Hepatocyte (in vitro differentiated cells): ENCODE results near the gene HNRNPA1. TPM values are rescaled to one million over a fixed set of nuclear protein-coding genes. Genes with fewer than 3 reads are reported as not detected.
"Not testable (repeated sequence)": the region's sequence is repeated elsewhere in the genome, so short reads cannot be mapped to it uniquely, and the experiment has no call there.

Experiments used
- DNase-seq: peaks from one replicate; pipeline ENCODE4 v3.0.0-alpha.2; 2016; ENCODE audit warnings: low spot score
- H2AFZ ChIP-seq: fragments of 200-600 bp; sonication (generic); 2 replicates; pipeline ENCODE4 v1.6.0; 2016; ENCODE audit warnings: antibody characterized with exemption, mild to moderate bottlenecking
- H3K27ac ChIP-seq: fragments of 200-600 bp; sonication (generic); 2 replicates; pipeline ENCODE4 v1.5.1; 2016; ENCODE audit warnings: mild to moderate bottlenecking
- H3K27me3 ChIP-seq: fragments of 200-600 bp; sonication (generic); 2 replicates; pipeline ENCODE4 v1.6.1; 2016
- H3K36me3 ChIP-seq: fragments of 200-600 bp; sonication (generic); replicated peaks from 2 replicates; pipeline ENCODE4 v1.5.1; 2016; ENCODE audit warnings: low read depth; ENCODE audit not compliant: insufficient read depth
- H3K4me1 ChIP-seq: fragments of 200-600 bp; sonication (generic); 2 replicates; pipeline ENCODE4 v1.5.1; 2016; ENCODE audit warnings: mild to moderate bottlenecking, moderate library complexity; ENCODE audit not compliant: insufficient read depth
- H3K4me2 ChIP-seq: fragments of 200-600 bp; sonication (generic); 2 replicates; pipeline ENCODE4 v1.6.0; 2016
- H3K4me3 ChIP-seq: fragments of 200-600 bp; sonication (generic); 2 replicates; pipeline ENCODE4 v1.5.1; 2016; ENCODE audit warnings: mild to moderate bottlenecking
- H3K79me2 ChIP-seq: fragments of 200-600 bp; sonication (generic); 2 replicates; pipeline ENCODE4 v1.6.0; 2017; ENCODE audit warnings: mild to moderate bottlenecking
- H3K9me2 ChIP-seq: fragments of 200-600 bp; sonication (generic); replicated peaks from 2 replicates; pipeline ENCODE4 v1.6.0; 2017; ENCODE audit warnings: mild to moderate bottlenecking; ENCODE audit not compliant: insufficient read depth
- H3K9me3 ChIP-seq: fragments of 200-600 bp; sonication (generic); 2 replicates; pipeline ENCODE4 v1.5.1; 2016; ENCODE audit warnings: low read depth, mild to moderate bottlenecking
- H4K20me1 ChIP-seq: fragments of 200-600 bp; sonication (generic); 2 replicates; pipeline ENCODE4 v1.6.0; 2016; ENCODE audit warnings: mild to moderate bottlenecking; ENCODE audit not compliant: insufficient read depth, poor library complexity, severe bottlenecking
- EZH2 ChIP-seq: fragments of 200-600 bp; sonication (generic); IDR thresholded peaks from 2 replicates; pipeline ENCODE4 v1.6.1; 2016; ENCODE audit warnings: antibody characterized with exemption, mild to moderate bottlenecking, borderline replicate concordance
- EZH2phosphoT487 ChIP-seq: fragments of 200-600 bp; sonication (generic); IDR thresholded peaks from one replicate; pipeline ENCODE4 v1.6.1; 2018; ENCODE audit warnings: antibody characterized with exemption, mild to moderate bottlenecking, low read depth, moderate library complexity; ENCODE audit not compliant: unreplicated experiment, severe bottlenecking
- WGBS: methylation state at CpG from one replicate; pipeline ENCODE4 v1.1.6; 2016; ENCODE audit warnings: low lambda C conversion rate; ENCODE audit errors: missing lambda C conversion rate; 5-methylcytosine and 5-hydroxymethylcytosine counted together
- polyA plus RNA-seq: library from polyadenylated mRNA; unstranded; fragments of >200 nt; fragmentation: Nextera tagmentation; extraction: Ambion mirVana; gene quantifications from 2 replicates; pipeline ENCODE4 v1.2.1, GENCODE V29; 2016
- total RNA-seq: library from RNA; depleted of rRNA; stranded (reverse); fragments of >200 nt; gene quantifications from 2 replicates; pipeline ENCODE4 v1.2.3, GENCODE V29; 2014
- TF ChIP-seq, protein P1 (sequence below): fragments of 200-600 bp; sonication (generic); IDR thresholded peaks from 2 replicates; pipeline ENCODE4 v1.5.1; 2016; ENCODE audit warnings: antibody characterized with exemption, mild to moderate bottlenecking; ENCODE audit not compliant: poor library complexity

Gene HNRNPA1
- total and polyA plus RNA-seq, 2 experiments from 2014 or later, result 467 to 482 TPM

DNA sequence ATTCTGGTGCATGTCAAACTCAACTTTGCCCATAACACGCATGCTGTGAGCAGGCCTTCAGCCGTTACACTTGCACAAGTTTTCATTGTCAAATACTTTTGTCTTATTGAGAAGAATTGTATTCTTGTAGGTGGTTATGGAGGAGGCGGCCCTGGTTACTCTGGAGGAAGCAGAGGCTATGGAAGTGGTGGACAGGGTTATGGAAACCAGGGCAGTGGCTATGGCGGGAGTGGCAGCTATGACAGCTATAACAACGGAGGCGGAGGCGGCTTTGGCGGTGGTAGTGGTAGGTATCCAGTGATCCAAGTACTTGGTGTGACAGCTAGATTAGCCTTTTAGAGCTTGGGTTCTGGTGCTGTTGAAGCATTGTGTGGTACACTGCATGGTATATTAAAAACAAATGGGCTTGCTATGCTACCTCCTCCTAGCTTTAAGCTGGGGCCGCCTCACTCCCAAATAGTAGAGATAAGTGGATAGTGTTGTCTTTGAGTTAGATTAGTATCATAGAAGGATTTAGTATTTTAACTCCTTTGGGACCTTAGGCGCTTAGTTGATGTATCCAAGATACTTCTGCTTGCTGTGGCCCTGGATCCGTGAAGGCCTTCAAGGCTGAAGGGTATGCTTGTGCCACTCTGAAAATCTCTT lies 2.5 kb downstream of the HNRNPA1 start:
- peak overlapping the region; percentile 58 for H3K4me3 ChIP-seq
- H3K9me3 ChIP-seq, result no peaks in the 10 kb centered on the region
- peaks cover 37% of the 10 kb centered on the region for H3K4me1 ChIP-seq
- H3K27me3 ChIP-seq, result no peaks in the 10 kb centered on the region
- no peaks in the 10 kb centered on the region for H3K36me3 ChIP-seq
- no peak for DNase-seq
- H3K4me2 ChIP-seq, result peak overlapping the region; percentile 94
- TF ChIP-seq, protein P1, sequence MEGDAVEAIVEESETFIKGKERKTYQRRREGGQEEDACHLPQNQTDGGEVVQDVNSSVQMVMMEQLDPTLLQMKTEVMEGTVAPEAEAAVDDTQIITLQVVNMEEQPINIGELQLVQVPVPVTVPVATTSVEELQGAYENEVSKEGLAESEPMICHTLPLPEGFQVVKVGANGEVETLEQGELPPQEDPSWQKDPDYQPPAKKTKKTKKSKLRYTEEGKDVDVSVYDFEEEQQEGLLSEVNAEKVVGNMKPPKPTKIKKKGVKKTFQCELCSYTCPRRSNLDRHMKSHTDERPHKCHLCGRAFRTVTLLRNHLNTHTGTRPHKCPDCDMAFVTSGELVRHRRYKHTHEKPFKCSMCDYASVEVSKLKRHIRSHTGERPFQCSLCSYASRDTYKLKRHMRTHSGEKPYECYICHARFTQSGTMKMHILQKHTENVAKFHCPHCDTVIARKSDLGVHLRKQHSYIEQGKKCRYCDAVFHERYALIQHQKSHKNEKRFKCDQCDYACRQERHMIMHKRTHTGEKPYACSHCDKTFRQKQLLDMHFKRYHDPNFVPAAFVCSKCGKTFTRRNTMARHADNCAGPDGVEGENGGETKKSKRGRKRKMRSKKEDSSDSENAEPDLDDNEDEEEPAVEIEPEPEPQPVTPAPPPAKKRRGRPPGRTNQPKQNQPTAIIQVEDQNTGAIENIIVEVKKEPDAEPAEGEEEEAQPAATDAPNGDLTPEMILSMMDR, result no peak
- TF ChIP-seq EZH2 (no peak), EZH2phosphoT487 (no peak)
- peaks cover 54% of the 10 kb centered on the region for H3K79me2 ChIP-seq
- peaks cover 62% of the 10 kb centered on the region for H4K20me1 ChIP-seq
- WGBS, result 24% methylated on average over 11 of the region's 11 CpGs
- no peak overlapping the region for H3K27ac ChIP-seq
- H2AFZ ChIP-seq, result no peak overlapping the region
- H3K9me2 ChIP-seq, result no peaks in the 10 kb centered on the region

DNA sequence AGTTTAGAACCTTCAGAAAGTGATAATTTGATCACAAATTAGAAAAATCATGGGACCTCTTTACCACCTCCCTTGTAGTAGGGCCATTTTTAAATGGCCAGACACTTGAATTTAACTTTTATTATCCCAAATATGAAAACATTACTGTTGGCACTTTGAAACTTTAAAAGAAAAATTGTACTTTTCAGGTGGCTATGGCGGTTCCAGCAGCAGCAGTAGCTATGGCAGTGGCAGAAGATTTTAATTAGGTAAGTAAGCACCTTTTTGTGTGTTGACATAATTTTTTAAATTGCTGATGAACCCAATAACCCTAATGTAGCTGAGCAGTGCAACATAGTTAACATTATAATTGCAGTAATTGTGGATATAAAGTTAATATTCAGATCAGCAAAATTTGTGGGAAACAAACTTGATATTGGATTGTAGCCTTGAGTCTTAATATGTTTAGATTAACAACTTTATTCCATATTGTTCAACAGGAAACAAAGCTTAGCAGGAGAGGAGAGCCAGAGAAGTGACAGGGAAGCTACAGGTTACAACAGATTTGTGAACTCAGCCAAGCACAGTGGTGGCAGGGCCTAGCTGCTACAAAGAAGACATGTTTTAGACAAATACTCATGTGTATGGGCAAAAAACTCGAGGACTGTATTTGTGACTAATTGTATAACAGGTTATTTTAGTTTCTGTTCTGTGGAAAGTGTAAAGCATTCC lies 3.7 kb downstream of the HNRNPA1 start:
- Histone ChIP-seq H3K4me3 (peak overlapping the region; percentile 58), H3K79me2 (peaks cover 44% of the 10 kb centered on the region), H3K4me1 (peaks cover 35% of the 10 kb centered on the region), H3K4me2 (peak overlapping the region; percentile 94), H4K20me1 (peaks cover 62% of the 10 kb centered on the region)
- H3K9me3 ChIP-seq, H3K36me3 ChIP-seq, H2AFZ ChIP-seq, DNase-seq, H3K27ac ChIP-seq, H3K27me3 ChIP-seq, H3K9me2 ChIP-seq: not testable (repeated sequence)
- WGBS, result 56% methylated on average over 1 of the region's 2 CpGs

DNA sequence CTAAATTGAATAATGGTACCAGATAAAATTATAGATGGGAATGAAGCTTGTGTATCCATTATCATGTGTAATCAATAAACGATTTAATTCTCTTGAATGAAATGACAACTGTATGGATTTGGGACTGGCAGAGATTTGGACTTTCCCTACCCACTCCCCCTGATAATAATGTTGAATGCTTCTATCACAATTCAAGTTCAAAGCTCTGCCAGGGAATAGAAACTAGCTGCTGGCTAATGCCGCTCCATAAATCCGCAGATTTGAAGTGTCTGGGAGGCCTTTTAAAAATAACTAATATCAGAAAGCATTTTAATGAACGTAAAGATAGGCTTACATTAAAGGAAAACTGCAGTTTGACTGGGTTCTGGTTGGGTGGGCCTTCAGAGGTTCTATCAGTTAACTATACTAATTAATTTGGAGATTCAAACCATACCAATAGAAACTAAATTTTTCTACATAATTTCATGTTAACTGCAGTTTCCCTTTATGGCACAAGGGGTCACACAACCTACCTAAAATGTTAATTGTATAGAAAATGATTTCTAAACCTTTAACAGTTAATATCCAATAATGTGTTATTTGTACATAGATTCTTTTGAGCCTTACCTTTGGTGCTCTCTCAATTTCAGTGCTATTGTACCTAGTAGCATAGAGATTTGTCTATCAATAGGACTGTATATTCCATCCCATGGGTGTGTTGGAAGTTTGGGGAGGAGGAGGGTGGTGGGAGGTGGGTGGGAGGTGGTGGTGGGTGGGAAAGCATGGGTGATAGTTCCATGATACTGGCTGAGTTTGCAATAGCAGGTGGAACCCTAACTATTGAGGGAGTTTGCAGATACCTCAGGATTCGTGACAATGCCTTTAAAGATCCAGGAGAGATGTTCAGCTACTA lies 4.9 kb downstream of the HNRNPA1 start:
- peaks cover 62% of the 10 kb centered on the region for H4K20me1 ChIP-seq
- peak overlapping the region; percentile 54 for H3K27ac ChIP-seq
- H3K9me3 ChIP-seq, result no peaks in the 10 kb centered on the region
- no peaks in the 10 kb centered on the region for H3K36me3 ChIP-seq
- no peaks in the 10 kb centered on the region for H3K9me2 ChIP-seq
- peaks cover 35% of the 10 kb centered on the region for H3K4me1 ChIP-seq
- WGBS, result 67% methylated on average over 5 of the region's 5 CpGs
- TF ChIP-seq EZH2phosphoT487, result no peak
- no peak for TF ChIP-seq EZH2
- TF ChIP-seq, protein P1, result peak; percentile 45
- H3K4me2 ChIP-seq, result peak overlapping the region; percentile 94
- no peak overlapping the region for H2AFZ ChIP-seq
- H3K79me2 ChIP-seq, result peaks cover 44% of the 10 kb centered on the region
- H3K27me3 ChIP-seq, result no peaks in the 10 kb centered on the region
- DNase-seq, result no peak
- no peak overlapping the region for H3K4me3 ChIP-seq
